ENCODE results near the gene FBXO45. TPM values are rescaled to one million over a fixed set of nuclear protein-coding genes. Genes with fewer than 3 reads are reported as not detected.
"Not testable (repeated sequence)": the region's sequence is repeated elsewhere in the genome, so short reads cannot be mapped to it uniquely, and the experiment has no call there.

The FBXO45 gene
- total RNA-seq, result 1 to 10 TPM; 5.3 to 7.9 (median 6.6) TPM
- polyA plus RNA-seq, result 10 to 100 TPM in 1 of 2 donors, 1 to 10 TPM in 1; 2.1 to 10.8 TPM
- long read RNA-seq, donor 1, full-length matches to known transcripts, result 15 of 15 reads
- long read RNA-seq, donor 1, partial matches to known transcripts, result 0 of 15 reads
- long read RNA-seq, donor 1, other reads (novel, unspliced or antisense), result 0 of 15 reads
- long read RNA-seq, donor 2, partial matches to known transcripts, result 1 of 2 reads
- long read RNA-seq, donor 2, other reads (novel, unspliced or antisense), result 0 of 2 reads
- long read RNA-seq, donor 3, full-length matches to known transcripts, result 30 of 31 reads
- long read RNA-seq, donor 3, partial matches to known transcripts, result 0 of 31 reads
- long read RNA-seq, donor 3, other reads (novel, unspliced or antisense), result 1 of 31 reads

GRCh38 chr3:196568246-196569002 lies at the start of gene FBXO45, which contains the start of gene WDR53:
FBXO45 (plus strand) TSS chr3:196568660; CDS start chr3:196568985, 325 bp downstream.
WDR53 (minus strand) TSS chr3:196568554; CDS start chr3:196561475, 7,079 bp downstream.
- peak; percentile 95 to 97 (median 96) for DNase-seq
- peak within 1 kb of the TSS; percentile 52 to 98 (median 80) for H3K4me3 ChIP-seq
- H3K4me1 ChIP-seq, result peaks cover 0 to 45% (median 22%) of the 10 kb centered on the region in 12 donors
- peaks cover 0 to 29% (median 5%) of the 10 kb centered on the region in 9 donors for H3K36me3 ChIP-seq
- no peaks in the 10 kb centered on the region for H3K27me3 ChIP-seq
- H3K9me3 ChIP-seq, result no peaks in the 10 kb centered on the region
- peak in 1 of 2 donors; percentile 76 for TF ChIP-seq POLR2A (IDR thresholded peaks at IDR 0.05)
- TF ChIP-seq CTCF (IDR thresholded peaks at IDR 0.05), result peak in 2 of 12 donors; percentile 7 to 15
- H3K27ac ChIP-seq, result peak within 1 kb of the TSS in 11 of 12 donors; percentile 68 to 93 (median 83)
- ATAC-seq, result peak; percentile 99 to 100 (median 99)
- intact Hi-C loops (cut with DNase I), result loop anchor here in 1 of 10 donors (1.0 to 10.0 kb wide), 3 partner anchors 64 to 296 kb away; partner anchors contain the start of gene SENP5
- 0 to 1% (median 0%) methylated on average over 27 to 87 of the region's 87 CpGs for WGBS, 4 donors

DNA sequence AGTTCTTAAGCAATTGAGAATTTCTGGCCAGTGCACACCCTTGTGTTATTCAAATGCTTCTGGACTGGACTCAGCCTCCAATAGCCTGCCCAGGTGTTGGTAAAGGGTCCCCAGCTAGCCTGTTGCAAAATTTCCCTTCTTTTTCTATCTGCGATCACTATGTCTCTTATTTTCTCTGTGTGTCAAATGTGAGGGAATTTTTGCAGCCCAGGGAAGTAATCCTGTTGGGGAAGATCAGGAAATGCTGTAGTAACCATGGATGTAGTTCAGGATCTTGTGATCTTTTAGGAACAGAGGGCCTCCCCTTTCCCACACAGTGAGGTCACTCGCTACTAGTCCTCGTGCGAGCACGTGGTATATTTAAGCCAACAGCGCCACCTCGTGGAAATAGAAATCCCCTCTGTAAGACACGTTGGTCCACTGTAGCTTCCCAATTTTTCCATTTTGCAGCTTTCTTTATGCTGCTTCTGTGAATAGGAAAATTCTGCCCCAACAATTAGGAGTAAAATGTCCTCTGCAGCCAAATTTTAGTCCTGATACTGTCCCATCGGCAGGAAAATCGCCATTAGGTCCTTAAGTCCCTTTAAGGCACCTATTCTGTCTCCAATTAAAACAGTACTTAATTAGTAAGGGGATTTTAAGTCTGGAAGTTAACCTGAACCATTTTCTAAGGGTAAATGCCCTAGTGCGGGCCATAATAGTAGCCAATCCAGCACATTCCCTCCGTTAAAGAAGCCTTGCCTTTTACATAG lies 49.3 kb upstream of the FBXO45 start:
- Histone ChIP-seq H3K9me3 (peaks cover 0 to 42% (median 27%) of the 10 kb centered on the region in 12 donors), H3K4me3 (no peak overlapping the region), H3K4me1 (peaks cover 0 to 10% (median 1%) of the 10 kb centered on the region in 12 donors), H3K27me3 (no peaks in the 10 kb centered on the region), H3K27ac (peak overlapping the region in 1 of 12 donors; percentile 1), H3K36me3 (no peaks in the 10 kb centered on the region)
- WGBS, 4 donors, result 34 to 41% (median 37%) methylated on average over 12 of the region's 12 CpGs
- ATAC-seq, result peak; percentile 66 to 82 (median 78)
- peak in 4 of 5 donors; percentile 59 to 70 (median 66) for DNase-seq
- no peak for TF ChIP-seq POLR2A (IDR thresholded peaks at IDR 0.05)
- peak; percentile 45 to 72 (median 61) for TF ChIP-seq CTCF (IDR thresholded peaks at IDR 0.05)
- intact Hi-C loops (cut with DNase I), result loop anchor here in 8 of 10 donors (1.0 to 10.0 kb wide), 8 partner anchors 32 to 454 kb away; no protein-coding TSS in a partner anchor

DNA sequence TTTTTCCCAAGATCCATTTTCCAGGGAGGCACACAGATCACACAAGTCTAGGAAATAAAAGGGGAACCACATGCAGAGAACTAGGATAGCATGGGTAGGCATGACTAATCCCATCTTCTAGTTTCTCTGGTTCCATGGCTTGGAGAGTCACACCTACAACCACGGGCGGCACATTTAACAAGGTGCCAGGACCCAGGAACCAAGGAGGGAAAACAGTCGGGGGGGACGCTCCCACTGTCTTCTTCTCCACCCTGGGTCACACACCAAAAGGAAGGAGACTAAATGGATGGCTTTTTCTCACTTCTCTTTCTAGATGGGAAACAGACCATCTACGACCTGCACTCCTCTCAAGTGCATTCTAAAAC lies 48.8 kb upstream of the FBXO45 start:
- intact Hi-C loops (cut with DNase I), result loop anchor here (1.0 to 10.0 kb wide), 10 partner anchors 32 to 465 kb away; no protein-coding TSS in a partner anchor
- H3K4me1 ChIP-seq, result peaks cover 0 to 10% (median 0%) of the 10 kb centered on the region in 12 donors
- H3K4me3 ChIP-seq, result no peak overlapping the region
- 83 to 89% (median 85%) methylated on average over 5 of the region's 5 CpGs for WGBS, 4 donors
- peaks cover 0 to 42% (median 27%) of the 10 kb centered on the region in 12 donors for H3K9me3 ChIP-seq
- no peaks in the 10 kb centered on the region for H3K27me3 ChIP-seq
- ATAC-seq, result no peak
- H3K27ac ChIP-seq, result no peak overlapping the region
- no peaks in the 10 kb centered on the region for H3K36me3 ChIP-seq
- TF ChIP-seq POLR2A (IDR thresholded peaks at IDR 0.05) (no peak), CTCF (IDR thresholded peaks at IDR 0.05) (no peak)
- no peak for DNase-seq

DNA sequence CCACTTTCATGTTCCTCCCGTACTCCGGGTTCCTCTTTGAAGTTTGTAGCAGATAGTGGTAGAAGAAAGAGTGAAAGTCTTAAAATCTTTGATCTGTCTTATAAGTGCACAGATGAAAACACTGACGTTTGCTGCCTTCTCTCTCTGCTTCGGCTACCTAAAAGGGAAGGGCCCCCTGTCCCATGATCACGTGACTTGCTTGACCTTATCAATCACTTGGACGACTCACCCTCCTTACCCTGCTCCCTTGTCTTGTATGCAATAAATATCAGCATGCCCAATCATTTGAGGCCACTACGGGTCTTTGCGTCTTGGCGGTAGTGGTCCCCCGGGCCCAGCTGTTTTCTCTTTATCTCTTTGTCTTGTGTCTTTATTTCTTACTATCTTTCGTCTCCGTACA lies 47.2 kb upstream of the FBXO45 start:
- intact Hi-C loops (cut with DNase I), result loop anchor here in 4 of 10 donors (5.0 to 10.0 kb wide), 3 partner anchors 34 to 466 kb away; no protein-coding TSS in a partner anchor
- WGBS, 4 donors, result 79 to 89% (median 86%) methylated on average over 12 of the region's 12 CpGs
- not testable (repeated sequence) for ATAC-seq

More for the DNA sequence above, 47.2 kb upstream of the FBXO45 start:
- not testable (repeated sequence) for H3K27ac ChIP-seq, DNase-seq, H3K27me3 ChIP-seq, H3K36me3 ChIP-seq, H3K4me1 ChIP-seq, H3K4me3 ChIP-seq
- H3K9me3 ChIP-seq, result peaks cover 0 to 42% (median 27%) of the 10 kb centered on the region in 12 donors

Measured in heart left ventricle (tissue), 16 donors.